Cardiac muscle cell (in vitro differentiated cells and primary cell): Measurements from ENCODE around the gene SAMD4A. TPM values are rescaled to one million over a fixed set of nuclear protein-coding genes. Genes with fewer than 3 reads are reported as not detected.

Experiments used
- DNase-seq, 2 donors: peaks; one replicate each; pipeline versions ENCODE4 v3.0.0 to v3.0.0-alpha.2; 2010 to 2017; ENCODE audit warnings: low read depth in 1 of 2, low spot score in 1 of 2
- H3K27ac ChIP-seq: fragments of 200-600 bp; sonication (generic); 2 replicates; pipeline ENCODE4 v1.5.1; 2016
- H3K27me3 ChIP-seq: fragments of 200-600 bp; sonication (generic); 2 replicates; pipeline ENCODE4 v1.6.0; 2016; ENCODE audit warnings: control low read depth
- H3K36me3 ChIP-seq: fragments of 200-600 bp; sonication (generic); 2 replicates; pipeline ENCODE4 v1.5.1; 2016; ENCODE audit warnings: control low read depth
- H3K4me1 ChIP-seq: fragments of 200-600 bp; sonication (generic); 2 replicates; pipeline ENCODE4 v1.8.1; 2017; ENCODE audit warnings: low read depth, mild to moderate bottlenecking, mixed run types
- H3K4me3 ChIP-seq: fragments of 200-600 bp; sonication (generic); 2 replicates; pipeline ENCODE4 v1.5.1; 2016; ENCODE audit warnings: mild to moderate bottlenecking
- H3K9me3 ChIP-seq: fragments of 200-600 bp; sonication (generic); 2 replicates; pipeline ENCODE4 v1.5.1; 2017; ENCODE audit warnings: low read depth, mild to moderate bottlenecking, control low read depth
- polyA plus RNA-seq: library from polyadenylated mRNA; unstranded; fragments of >200 nt; fragmentation: Nextera tagmentation; extraction: Ambion mirVana; gene quantifications from 2 replicates; pipeline ENCODE4 v1.2.1, GENCODE V29; 2016
- total RNA-seq: library from RNA; depleted of rRNA; stranded (reverse); fragments of >200 nt; gene quantifications from 2 replicates; pipeline ENCODE4 v1.2.3, GENCODE V29; 2016
- TF ChIP-seq, protein P1 (sequence below): IDR thresholded peaks from 2 replicates; pipeline ENCODE4 v1.5.1; 2012; ENCODE audit warnings: low read depth, mild to moderate bottlenecking, low read length

The SAMD4A gene
- total and polyA plus RNA-seq, 2 experiments from 2014 or later = 14.4 to 60.4 TPM

DNA sequence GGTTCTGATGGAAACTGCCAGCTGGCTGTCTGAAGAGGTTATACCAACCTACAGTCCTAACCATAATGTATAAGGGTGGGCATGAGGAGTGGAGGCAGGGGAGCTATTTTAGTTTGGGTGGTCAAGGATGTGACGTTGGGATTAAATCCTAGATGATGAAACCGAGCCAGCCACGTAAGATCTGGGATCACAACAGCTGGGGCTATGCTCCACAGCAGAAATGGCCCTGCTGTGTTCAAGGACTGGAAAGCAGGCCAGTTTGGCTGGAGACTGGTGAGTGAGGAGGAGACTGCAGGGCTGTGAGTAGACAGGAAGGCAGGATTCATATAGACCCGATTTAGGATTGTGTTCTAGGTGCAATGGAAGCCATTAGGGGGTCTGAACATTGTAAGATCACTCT is 66.1 kb downstream of the SAMD4A start:
- H3K4me3 ChIP-seq = no peak overlapping the region
- no peak for DNase-seq
- no peaks in the 10 kb centered on the region for H3K36me3 ChIP-seq
- no peaks in the 10 kb centered on the region for H3K9me3 ChIP-seq
- TF ChIP-seq, protein P1, sequence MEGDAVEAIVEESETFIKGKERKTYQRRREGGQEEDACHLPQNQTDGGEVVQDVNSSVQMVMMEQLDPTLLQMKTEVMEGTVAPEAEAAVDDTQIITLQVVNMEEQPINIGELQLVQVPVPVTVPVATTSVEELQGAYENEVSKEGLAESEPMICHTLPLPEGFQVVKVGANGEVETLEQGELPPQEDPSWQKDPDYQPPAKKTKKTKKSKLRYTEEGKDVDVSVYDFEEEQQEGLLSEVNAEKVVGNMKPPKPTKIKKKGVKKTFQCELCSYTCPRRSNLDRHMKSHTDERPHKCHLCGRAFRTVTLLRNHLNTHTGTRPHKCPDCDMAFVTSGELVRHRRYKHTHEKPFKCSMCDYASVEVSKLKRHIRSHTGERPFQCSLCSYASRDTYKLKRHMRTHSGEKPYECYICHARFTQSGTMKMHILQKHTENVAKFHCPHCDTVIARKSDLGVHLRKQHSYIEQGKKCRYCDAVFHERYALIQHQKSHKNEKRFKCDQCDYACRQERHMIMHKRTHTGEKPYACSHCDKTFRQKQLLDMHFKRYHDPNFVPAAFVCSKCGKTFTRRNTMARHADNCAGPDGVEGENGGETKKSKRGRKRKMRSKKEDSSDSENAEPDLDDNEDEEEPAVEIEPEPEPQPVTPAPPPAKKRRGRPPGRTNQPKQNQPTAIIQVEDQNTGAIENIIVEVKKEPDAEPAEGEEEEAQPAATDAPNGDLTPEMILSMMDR = no peak
- H3K27ac ChIP-seq = no peak overlapping the region
- peaks cover 15% of the 10 kb centered on the region for H3K4me1 ChIP-seq
- no peaks in the 10 kb centered on the region for H3K27me3 ChIP-seq

DNA sequence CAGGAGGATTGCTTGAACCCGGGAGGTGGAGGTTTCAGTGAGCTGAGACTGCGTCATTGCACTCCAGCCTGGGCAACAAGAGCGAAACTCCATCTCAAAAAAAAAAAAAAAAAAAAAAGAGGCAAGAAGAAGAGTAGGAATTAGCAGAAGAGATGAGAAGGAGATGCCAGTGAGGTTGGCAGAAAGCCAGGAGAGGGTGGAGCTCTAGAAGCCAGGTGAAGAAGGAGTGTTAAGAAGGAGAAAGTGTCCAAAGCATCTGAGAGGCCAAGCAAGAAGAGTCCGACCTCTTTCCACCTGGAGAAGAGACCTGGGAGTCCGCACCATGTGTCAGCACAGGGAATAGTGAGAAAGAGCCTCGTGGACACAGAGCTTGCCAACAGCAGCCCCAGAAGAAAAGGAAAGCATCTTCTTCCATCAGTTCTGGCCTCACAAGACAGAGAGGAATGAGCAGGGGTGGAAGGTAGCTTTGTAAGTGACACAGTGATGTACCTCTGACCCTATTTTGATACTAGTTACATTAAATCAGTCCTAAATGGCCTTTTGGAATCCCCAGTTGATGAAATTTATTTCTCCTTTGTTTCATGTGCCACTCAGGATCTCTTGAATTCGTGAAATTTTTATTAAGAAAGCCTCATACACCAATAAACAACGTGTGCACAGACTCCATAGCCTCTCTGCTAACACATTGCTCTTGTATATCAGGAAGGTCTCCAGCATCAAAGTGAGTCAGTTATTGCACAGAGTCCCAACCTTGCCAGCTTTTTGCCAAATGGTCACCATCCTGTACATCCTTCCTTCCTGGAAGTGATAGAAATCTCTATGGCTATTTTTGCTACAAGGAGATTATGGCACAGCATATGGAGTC is 70.6 kb downstream of the SAMD4A start:
- no peaks in the 10 kb centered on the region for H3K27me3 ChIP-seq
- peaks cover 8% of the 10 kb centered on the region for H3K4me1 ChIP-seq
- no peaks in the 10 kb centered on the region for H3K36me3 ChIP-seq
- no peak for DNase-seq
- no peaks in the 10 kb centered on the region for H3K9me3 ChIP-seq
- H3K27ac ChIP-seq = no peak overlapping the region
- H3K4me3 ChIP-seq = no peak overlapping the region
- TF ChIP-seq, protein P1 = no peak

DNA sequence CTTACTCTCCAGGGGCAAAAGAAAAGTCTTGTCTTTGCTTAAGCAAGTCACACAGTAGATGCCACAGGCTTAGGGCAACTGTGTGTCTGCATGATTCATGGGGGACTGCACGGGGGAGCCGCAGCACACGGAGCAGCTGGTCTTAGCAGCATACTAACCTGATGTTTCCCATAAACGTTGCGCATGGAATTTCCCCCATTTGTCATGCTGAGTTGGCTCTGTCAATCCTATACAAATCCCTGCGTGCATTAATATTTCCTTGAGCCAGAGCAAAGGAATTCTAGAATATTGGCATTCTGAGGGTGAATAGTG is 71.2 kb downstream of the SAMD4A start:
- TF ChIP-seq, protein P1 = no peak
- no peaks in the 10 kb centered on the region for H3K27me3 ChIP-seq
- no peak overlapping the region for H3K27ac ChIP-seq
- peaks cover 9% of the 10 kb centered on the region for H3K4me1 ChIP-seq
- H3K36me3 ChIP-seq = no peaks in the 10 kb centered on the region
- H3K4me3 ChIP-seq = no peak overlapping the region
- peak in 1 of 2 donors; percentile 57 for DNase-seq
- H3K9me3 ChIP-seq = no peaks in the 10 kb centered on the region

DNA sequence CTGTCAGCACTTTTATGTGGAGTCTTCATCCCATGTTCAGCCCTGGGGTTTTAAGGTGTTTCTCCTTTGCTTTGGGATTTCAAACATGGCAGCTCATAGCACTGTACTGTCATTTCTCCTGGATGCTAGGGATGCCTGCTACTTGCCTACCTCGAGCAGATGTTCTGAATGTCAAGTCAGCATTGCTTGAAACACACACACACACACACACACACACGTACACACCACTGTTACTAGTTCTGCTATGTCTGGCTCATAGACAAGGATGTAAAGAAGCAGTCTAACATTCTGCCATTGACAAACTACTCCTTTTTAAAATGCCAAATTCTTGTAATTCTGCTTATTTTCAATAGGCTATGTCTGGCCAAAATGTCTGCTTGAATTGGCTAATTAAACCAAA is 72.7 kb downstream of the SAMD4A start:
- no peaks in the 10 kb centered on the region for H3K27me3 ChIP-seq
- no peaks in the 10 kb centered on the region for H3K36me3 ChIP-seq
- TF ChIP-seq, protein P1 = no peak
- H3K27ac ChIP-seq = no peak overlapping the region
- peaks cover 12% of the 10 kb centered on the region for H3K4me1 ChIP-seq
- no peak overlapping the region for H3K4me3 ChIP-seq
- DNase-seq = no peak
- no peaks in the 10 kb centered on the region for H3K9me3 ChIP-seq

DNA sequence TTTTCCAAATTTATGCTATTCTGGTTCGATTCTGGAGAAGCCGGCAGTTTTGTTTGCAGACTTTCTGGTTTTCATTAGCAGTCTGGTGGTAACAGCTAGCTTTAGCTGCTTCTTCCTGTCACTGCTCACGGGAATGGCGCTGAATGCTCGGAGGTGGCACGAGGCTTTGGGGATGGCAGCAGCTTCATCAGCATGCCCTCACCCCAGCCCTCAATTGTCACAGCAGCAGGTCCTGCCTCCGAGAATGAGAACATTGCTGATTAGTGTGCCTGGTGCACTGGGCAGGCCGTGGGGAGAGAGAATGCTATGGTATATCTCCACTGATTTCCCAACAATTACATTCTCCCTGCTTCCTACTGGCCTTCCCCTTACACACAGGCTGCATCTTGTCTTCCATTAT is 73.6 kb downstream of the SAMD4A start:
- Histone ChIP-seq H3K27me3 (no peaks in the 10 kb centered on the region), H3K9me3 (no peaks in the 10 kb centered on the region), H3K36me3 (no peaks in the 10 kb centered on the region), H3K4me1 (peaks cover 12% of the 10 kb centered on the region), H3K4me3 (no peak overlapping the region), H3K27ac (no peak overlapping the region)
- peak in 1 of 2 donors; percentile 29 for DNase-seq
- TF ChIP-seq, protein P1 = no peak
